Measurements from ENCODE around the gene CHST10.

The CHST10 gene

DNA sequence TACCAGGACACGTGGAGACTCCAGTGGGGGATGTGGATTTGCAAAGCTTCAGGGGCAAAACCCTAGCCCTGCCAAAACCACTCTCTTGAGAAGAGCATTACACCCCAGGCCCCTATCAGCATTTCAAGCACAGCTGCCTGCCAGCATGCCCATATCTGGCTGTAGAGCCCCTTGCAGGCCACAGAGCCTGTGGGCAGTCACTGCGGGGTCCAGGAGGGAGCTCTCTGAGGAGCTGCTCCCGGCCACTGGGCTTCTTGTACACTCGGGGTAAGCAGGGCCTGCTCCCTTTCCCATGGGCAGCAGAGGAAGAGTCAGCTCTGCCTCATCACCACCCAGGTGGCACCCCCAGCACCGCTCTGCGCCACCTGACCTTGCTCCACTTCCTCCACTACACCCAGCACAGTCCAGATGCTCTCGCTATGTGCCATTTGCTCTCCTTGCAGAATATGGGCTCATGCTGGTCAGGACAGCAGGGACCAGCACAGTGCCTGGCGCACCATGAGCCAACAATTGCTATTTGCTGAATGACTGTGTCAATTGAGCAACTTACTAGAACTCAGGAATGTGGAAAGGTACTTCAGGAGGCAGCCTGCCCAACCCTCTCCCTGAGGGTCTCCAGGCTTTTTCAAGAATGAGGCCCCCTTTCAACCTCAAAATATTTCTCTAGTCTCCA lies 7.4 kb downstream of the CHST10 start:
- DNase-seq (ENCODE audit: low read depth): no peak
- H3K4me3 ChIP-seq (ENCODE audit: control insufficient read depth, low read depth, low read length): no peak overlapping the region
- TF ChIP-seq, protein P1, sequence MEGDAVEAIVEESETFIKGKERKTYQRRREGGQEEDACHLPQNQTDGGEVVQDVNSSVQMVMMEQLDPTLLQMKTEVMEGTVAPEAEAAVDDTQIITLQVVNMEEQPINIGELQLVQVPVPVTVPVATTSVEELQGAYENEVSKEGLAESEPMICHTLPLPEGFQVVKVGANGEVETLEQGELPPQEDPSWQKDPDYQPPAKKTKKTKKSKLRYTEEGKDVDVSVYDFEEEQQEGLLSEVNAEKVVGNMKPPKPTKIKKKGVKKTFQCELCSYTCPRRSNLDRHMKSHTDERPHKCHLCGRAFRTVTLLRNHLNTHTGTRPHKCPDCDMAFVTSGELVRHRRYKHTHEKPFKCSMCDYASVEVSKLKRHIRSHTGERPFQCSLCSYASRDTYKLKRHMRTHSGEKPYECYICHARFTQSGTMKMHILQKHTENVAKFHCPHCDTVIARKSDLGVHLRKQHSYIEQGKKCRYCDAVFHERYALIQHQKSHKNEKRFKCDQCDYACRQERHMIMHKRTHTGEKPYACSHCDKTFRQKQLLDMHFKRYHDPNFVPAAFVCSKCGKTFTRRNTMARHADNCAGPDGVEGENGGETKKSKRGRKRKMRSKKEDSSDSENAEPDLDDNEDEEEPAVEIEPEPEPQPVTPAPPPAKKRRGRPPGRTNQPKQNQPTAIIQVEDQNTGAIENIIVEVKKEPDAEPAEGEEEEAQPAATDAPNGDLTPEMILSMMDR (IDR thresholded peaks at IDR 0.05; ENCODE audit: control insufficient read depth, insufficient read depth, low read depth, low read length, missing control alignments): no peak

DNA sequence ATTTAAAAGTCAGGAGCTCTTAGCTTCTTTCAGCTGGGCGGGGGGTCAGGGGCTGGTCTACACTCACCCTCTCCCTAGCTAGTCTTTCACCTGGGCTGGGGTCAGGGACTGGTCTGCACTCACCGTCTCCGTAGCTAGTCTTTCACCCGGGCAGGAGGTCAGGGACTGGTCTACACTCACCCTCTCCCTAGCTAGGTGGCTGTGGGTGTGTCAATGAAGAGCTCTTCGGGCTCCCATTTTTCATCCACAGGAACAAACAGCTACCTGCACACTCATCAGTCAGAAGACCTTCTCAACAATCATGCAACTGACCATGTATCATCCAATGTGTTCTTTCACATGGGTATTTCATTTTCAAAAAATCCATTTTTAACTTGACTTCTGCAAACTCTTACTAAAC lies 8.0 kb downstream of the CHST10 start:
- H3K4me3 ChIP-seq (ENCODE audit: control insufficient read depth, low read depth, low read length): no peak overlapping the region
- TF ChIP-seq, protein P1 (IDR thresholded peaks at IDR 0.05; ENCODE audit: control insufficient read depth, insufficient read depth, low read depth, low read length, missing control alignments): no peak
- DNase-seq (ENCODE audit: low read depth): no peak

DNA sequence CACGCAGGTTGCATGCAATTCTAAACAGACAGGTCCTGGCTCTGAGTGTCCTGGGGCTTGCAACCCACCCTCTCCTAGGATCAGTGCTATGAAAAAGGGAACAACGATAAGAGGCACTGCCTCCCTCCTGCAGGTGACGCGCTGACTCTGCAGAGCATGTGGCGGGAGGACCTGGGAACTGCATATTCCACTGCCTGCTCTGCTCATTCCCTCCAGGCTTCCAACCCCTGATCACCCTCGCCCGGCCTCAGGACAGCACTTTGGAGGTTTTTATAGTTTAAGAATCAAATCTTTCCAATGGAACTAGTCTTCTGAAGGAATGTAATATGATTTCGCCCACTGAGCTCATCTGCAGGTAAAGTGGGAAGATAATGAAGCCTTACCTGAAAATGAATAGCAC lies 8.5 kb downstream of the CHST10 start:
- TF ChIP-seq, protein P1 (IDR thresholded peaks at IDR 0.05; ENCODE audit: control insufficient read depth, insufficient read depth, low read depth, low read length, missing control alignments): no peak
- no peak for DNase-seq (ENCODE audit: low read depth)
- no peak overlapping the region for H3K4me3 ChIP-seq (ENCODE audit: control insufficient read depth, low read depth, low read length)

DNA sequence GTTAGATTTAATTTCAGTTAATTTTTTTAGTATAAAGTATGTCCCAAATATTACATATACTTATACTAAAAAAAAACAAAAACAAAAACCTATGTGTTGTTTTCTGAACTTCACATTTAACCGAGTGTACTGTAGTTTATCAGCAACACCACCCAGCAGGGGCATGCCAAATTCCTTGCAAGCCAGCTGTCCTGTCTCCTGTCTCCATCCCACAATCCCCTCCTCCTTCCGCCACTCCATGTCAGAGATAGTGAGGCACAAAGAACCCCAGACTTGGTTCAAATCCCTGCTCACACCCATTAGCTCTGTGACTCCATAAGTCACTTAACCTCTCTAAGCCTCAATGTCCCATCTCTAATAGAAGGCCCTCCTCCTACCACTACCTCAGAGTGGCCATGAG lies 9.4 kb downstream of the CHST10 start:
- TF ChIP-seq, protein P1 (IDR thresholded peaks at IDR 0.05; ENCODE audit: control insufficient read depth, insufficient read depth, low read depth, low read length, missing control alignments): no peak
- H3K4me3 ChIP-seq (ENCODE audit: control insufficient read depth, low read depth, low read length): no peak overlapping the region
- no peak for DNase-seq (ENCODE audit: low read depth)

DNA sequence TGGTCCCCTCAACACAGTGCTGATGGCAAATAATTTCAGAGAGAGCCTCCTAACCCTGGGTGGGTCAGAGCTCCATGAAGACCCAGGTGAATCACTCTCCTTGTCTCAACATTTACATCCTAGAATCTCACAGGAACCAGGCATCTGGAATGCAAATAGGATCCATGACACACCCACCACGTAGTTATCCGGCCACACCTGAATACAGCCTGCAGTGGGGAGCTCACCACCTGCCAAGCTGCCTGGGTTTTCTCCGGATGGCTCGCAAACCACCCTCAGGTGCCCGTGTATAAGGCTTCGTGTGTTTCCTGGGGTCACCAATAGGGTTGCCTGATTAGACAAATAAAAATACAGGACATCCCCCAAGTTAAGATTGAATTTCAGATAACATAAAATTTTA lies 9.9 kb downstream of the CHST10 start:
- DNase-seq (ENCODE audit: low read depth): no peak
- no peak overlapping the region for H3K4me3 ChIP-seq (ENCODE audit: control insufficient read depth, low read depth, low read length)
- TF ChIP-seq, protein P1 (IDR thresholded peaks at IDR 0.05; ENCODE audit: control insufficient read depth, insufficient read depth, low read depth, low read length, missing control alignments): no peak

DNA sequence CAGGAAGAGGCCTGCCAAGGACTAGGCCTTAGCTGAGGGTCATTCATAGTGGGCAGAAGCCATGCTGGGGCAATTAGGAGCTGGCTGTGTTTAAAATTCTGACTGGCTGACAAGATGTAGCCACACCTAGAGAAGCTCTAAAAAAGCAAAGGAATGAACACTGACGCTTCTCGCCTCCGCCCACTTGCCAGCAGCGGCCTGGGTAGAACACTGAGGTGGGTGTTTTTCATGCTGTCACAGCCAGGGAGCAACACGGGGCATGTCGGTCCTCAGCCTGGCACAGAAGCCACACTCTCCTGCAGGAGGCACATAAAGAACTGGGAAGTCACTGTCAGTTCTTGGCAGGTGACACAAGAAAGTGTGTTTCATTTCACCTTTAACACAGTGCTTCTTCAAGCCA lies 10.4 kb downstream of the CHST10 start:
- H3K4me3 ChIP-seq (ENCODE audit: control insufficient read depth, low read depth, low read length): no peak overlapping the region
- TF ChIP-seq, protein P1 (IDR thresholded peaks at IDR 0.05; ENCODE audit: control insufficient read depth, insufficient read depth, low read depth, low read length, missing control alignments): no peak
- no peak for DNase-seq (ENCODE audit: low read depth)

Measured in AG09309 (cell line).